K562 (cell line): ENCODE data around the gene RBP3. TPM values are rescaled to one million over a fixed set of nuclear protein-coding genes. Genes with fewer than 3 reads are reported as not detected.

Experiments
- BRF2 ChIP-seq: IDR thresholded peaks from 3 replicates; pipeline ENCODE4 v1.6.1; 2011; ENCODE audit warnings: borderline replicate concordance, mild to moderate bottlenecking; ENCODE audit not compliant: insufficient read length, insufficient read depth
- CBX2 ChIP-seq: fragments of 200-600 bp; sonication (generic); IDR thresholded peaks from one replicate; pipeline ENCODE4 v1.6.1; 2012; ENCODE audit warnings: mild to moderate bottlenecking, low read length, inconsistent platforms; ENCODE audit not compliant: insufficient read depth, poor library complexity, severe bottlenecking
- CC2D1A ChIP-seq: fragments of 450-650 bp; IDR thresholded peaks from 2 replicates; pipeline ENCODE4 v1.6.1; 2017; ENCODE audit warnings: mild to moderate bottlenecking
- DACH1 ChIP-seq: fragments of 450-650 bp; IDR thresholded peaks from 2 replicates; pipeline ENCODE4 v1.6.1; 2018; ENCODE audit not compliant: partially characterized antibody
- ELF1 ChIP-seq: fragments of 200-800 bp; sonication (Bioruptor generic); IDR thresholded peaks from 2 replicates; pipeline ENCODE4 v1.6.1; 2016; ENCODE audit warnings: missing genetic modification characterization, missing compliant biosample characterization
- ETV6 ChIP-seq, 3 experiments: fragments of 150-350 bp in 1 of 3; sonication (generic) in 1 of 3; formaldehyde crosslinking in 1 of 3; IDR thresholded peaks; 2 replicates each; pipeline versions ENCODE4 v1.6.1 to v1.8.0; 2014 to 2022; ENCODE audit warnings: borderline replicate concordance in 2 of 3, low read depth in 2 of 3, antibody characterized with exemption in 1 of 3, low read length in 1 of 3, mild to moderate bottlenecking in 1 of 3, missing genetic modification reagents in 1 of 3
- HOMEZ ChIP-seq: fragments of 250-450 bp; sonication (Bioruptor Pico); IDR thresholded peaks from 2 replicates; pipeline ENCODE4 v1.4.0; 2020; ENCODE audit warnings: mild to moderate bottlenecking, moderate library complexity
- MAFK ChIP-seq: IDR thresholded peaks from 2 replicates; pipeline ENCODE4 v1.6.1; 2011; ENCODE audit warnings: low read length, improper control_type of control experiment
- NR2C1 ChIP-seq, 2 experiments: fragments of 450-650 bp; IDR thresholded peaks; 2 replicates each; pipeline ENCODE4 v1.6.1; 2017; ENCODE audit warnings: mild to moderate bottlenecking in 2 of 2, antibody characterized with exemption in 1 of 2, inconsistent platforms in 1 of 2, missing compliant biosample characterization in 1 of 2, missing genetic modification characterization in 1 of 2
- PHB2 ChIP-seq: fragments of 450-650 bp; IDR thresholded peaks from 2 replicates; pipeline ENCODE4 v1.6.1; 2017; ENCODE audit warnings: low read depth
- RBBP5 ChIP-seq: fragments of 200-600 bp; sonication (generic); IDR thresholded peaks from 2 replicates; pipeline ENCODE4 v1.6.1; 2012; ENCODE audit warnings: borderline replicate concordance, mild to moderate bottlenecking, low read length, control low read depth, inconsistent platforms; ENCODE audit not compliant: insufficient read depth, poor library complexity, severe bottlenecking
- RHOXF2B ChIP-seq: fragments of 250-450 bp; sonication (Bioruptor Pico); conservative IDR thresholded peaks from 2 replicates; pipeline ENCODE4 v1.5.1; 2021
- TAF9B ChIP-seq: fragments of 450-650 bp; IDR thresholded peaks from 2 replicates; pipeline ENCODE4 v1.6.1; 2018; ENCODE audit warnings: mild to moderate bottlenecking; ENCODE audit not compliant: partially characterized antibody
- TGIF2 ChIP-seq: sonication (generic); formaldehyde crosslinking; IDR thresholded peaks from 2 replicates; pipeline ENCODE4 v1.8.1; 2022; ENCODE audit warnings: mild to moderate bottlenecking, missing genetic modification reagents, moderate library complexity
- ZNF165 ChIP-seq: fragments of 250-450 bp; sonication (Bioruptor Pico); IDR thresholded peaks from 2 replicates; pipeline ENCODE4 v1.4.0; 2020; ENCODE audit warnings: borderline replicate concordance
- ZNF224 ChIP-seq: sonication (generic); formaldehyde crosslinking; IDR thresholded peaks from 2 replicates; pipeline ENCODE4 v1.8.0; 2022; ENCODE audit warnings: mild to moderate bottlenecking, missing genetic modification reagents
- ZNF583 ChIP-seq: fragments of 250-450 bp; sonication (Bioruptor Pico); IDR thresholded peaks from 2 replicates; pipeline ENCODE4 v1.4.0; 2020
- ZNF695 ChIP-seq: fragments of 450-650 bp; formaldehyde crosslinking; IDR thresholded peaks from 2 replicates; pipeline ENCODE4 v1.4.0; 2020; ENCODE audit warnings: mild to moderate bottlenecking, moderate library complexity
- ZNF740 ChIP-seq, 3 experiments: fragments of 200-800 bp in 1 of 3; sonication (Bioruptor generic) in 1 of 3; sonication (generic) in 1 of 3; formaldehyde crosslinking in 1 of 3; IDR thresholded peaks; 2 replicates each; pipeline versions ENCODE4 v1.6.1 to v1.8.0; 2016 to 2022; ENCODE audit warnings: mild to moderate bottlenecking in 2 of 3, missing compliant biosample characterization in 2 of 3, missing genetic modification characterization in 2 of 3, missing genetic modification reagents in 1 of 3
- polyA plus RNA-seq, 8 experiments: library from polyadenylated mRNA; depleted of rRNA in 4 of 8; stranded (reverse) in 5 of 8; unstranded in 3 of 8; fragments of >200 nt; fragmentation: Nextera tagmentation in 2 of 8; fragmentation: Illumina TruSeq in 1 of 8; extraction: Ambion mirVana in 2 of 8; extraction: Trizol in 1 of 8; gene quantifications; 2 replicates each; pipeline versions ENCODE4 v1.2.1 to v1.2.3, GENCODE V29; 2011 to 2014; ENCODE audit warnings: inconsistent platforms in 1 of 8, missing spikeins in 1 of 8
- total RNA-seq, 7 experiments: library from RNA; depleted of rRNA in 6 of 7; stranded (reverse); fragments of >200 nt in 6 of 7; fragmentation: Illumina TruSeq in 2 of 7; extraction: Trizol in 2 of 7; gene quantifications; 2 replicates each; pipeline versions ENCODE4 v1.2.1 to v1.2.3, GENCODE V29; 2011 to 2021; ENCODE audit warnings: low replicate concordance in 1 of 7
- TF ChIP-seq, protein P1 (sequence below): sonication (generic); formaldehyde crosslinking; IDR thresholded peaks from 2 replicates; pipeline ENCODE4 v1.8.1; 2023; ENCODE audit warnings: mild to moderate bottlenecking, missing genetic modification reagents, moderate library complexity
- TF ChIP-seq, protein P2 (sequence below): fragments of 250-450 bp; sonication (Bioruptor Pico); IDR thresholded peaks from 2 replicates; pipeline ENCODE4 v1.5.0; 2021

Gene RBP3
- total and polyA plus RNA-seq, 9 of the 15 experiments (the other 6 are each of a cell fraction or from before 2014, with no cell fraction given): not detected

DNA sequence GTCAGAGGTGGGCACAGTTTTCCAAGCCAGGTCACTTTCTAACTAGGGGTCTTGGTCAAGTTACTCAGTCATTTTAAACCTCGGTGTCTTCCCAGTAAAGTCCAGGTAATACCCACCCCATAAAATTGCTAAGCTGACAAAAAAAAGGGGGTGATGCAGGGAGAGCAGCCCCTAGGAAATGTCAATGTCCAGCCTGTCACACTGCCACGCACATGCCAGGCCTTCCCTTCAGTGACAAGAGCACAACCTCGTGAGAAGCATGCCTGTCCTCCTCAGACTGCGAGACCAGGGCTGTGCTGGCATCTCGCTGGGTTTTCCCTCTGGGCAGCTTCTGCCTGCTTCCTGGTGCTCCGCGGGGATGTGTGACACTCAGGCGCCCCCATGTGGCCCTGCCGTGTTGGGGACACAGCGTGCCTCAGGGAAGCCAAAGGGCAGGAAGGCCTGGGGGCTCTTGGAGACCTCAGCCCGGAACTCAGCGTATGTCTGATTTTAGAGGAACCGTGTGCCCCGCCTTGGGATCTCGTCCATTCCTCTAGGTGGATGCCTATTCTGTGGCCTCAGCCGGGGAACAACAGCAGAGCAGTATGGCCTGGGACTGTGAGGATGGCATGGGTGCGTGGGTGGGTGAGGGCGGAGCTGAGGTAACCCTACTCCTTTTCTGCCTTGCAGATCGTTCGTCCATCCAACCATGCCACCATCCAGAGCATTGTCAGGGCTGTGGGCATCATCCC lies 36.1 kb upstream of the RBP3 start (continued):
- TF ChIP-seq TAF9B (no peak), DACH1 (no peak), CBX2 (no peak), ZNF165 (CRISPR knock-in tag) (no peak), PHB2 (no peak), NR2C1 (IDR thresholded peaks at IDR 0.05) (no peak), NR2C1 (tag; IDR thresholded peaks at IDR 0.05) (no peak), CC2D1A (no peak; the same call in 1 of the 2 replicates), RHOXF2B (CRISPR knock-in tag) (no peak), ZNF583 (0 out of 2 replicates have a peak, but pooled peaks have one; percentile 47), HOMEZ (CRISPR knock-in tag) (no peak), MAFK (peak; percentile 44), ZNF695 (no peak), ETV6 (IDR thresholded peaks at IDR 0.05; ENCODE audit: borderline replicate concordance in 1 of 2, low read depth in 2 of 2, low read length in 1 of 2) (no peak), ETV6 (CRISPR knock-in tag; IDR thresholded peaks at IDR 0.05; ENCODE audit: borderline replicate concordance) (no peak), ZNF224 (CRISPR knock-in tag) (no peak), TGIF2 (CRISPR knock-in tag) (no peak), ZNF740 (CRISPR knock-in tag; IDR thresholded peaks at IDR 0.05) (no peak), ZNF740 (tag; IDR thresholded peaks at IDR 0.05) (no peak), ELF1 (tag) (peak; percentile 82), BRF2 (no peak), RBBP5 (no peak)
- TF ChIP-seq, protein P1, sequence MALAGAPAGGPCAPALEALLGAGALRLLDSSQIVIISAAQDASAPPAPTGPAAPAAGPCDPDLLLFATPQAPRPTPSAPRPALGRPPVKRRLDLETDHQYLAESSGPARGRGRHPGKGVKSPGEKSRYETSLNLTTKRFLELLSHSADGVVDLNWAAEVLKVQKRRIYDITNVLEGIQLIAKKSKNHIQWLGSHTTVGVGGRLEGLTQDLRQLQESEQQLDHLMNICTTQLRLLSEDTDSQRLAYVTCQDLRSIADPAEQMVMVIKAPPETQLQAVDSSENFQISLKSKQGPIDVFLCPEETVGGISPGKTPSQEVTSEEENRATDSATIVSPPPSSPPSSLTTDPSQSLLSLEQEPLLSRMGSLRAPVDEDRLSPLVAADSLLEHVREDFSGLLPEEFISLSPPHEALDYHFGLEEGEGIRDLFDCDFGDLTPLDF (CRISPR knock-in tag): no peak
- TF ChIP-seq, protein P2, sequence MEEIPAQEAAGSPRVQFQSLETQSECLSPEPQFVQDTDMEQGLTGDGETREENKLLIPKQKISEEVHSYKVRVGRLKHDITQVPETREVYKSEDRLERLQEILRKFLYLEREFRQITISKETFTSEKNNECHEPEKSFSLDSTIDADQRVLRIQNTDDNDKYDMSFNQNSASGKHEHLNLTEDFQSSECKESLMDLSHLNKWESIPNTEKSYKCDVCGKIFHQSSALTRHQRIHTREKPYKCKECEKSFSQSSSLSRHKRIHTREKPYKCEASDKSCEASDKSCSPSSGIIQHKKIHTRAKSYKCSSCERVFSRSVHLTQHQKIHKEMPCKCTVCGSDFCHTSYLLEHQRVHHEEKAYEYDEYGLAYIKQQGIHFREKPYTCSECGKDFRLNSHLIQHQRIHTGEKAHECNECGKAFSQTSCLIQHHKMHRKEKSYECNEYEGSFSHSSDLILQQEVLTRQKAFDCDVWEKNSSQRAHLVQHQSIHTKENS (CRISPR knock-in tag): no peak
